Heart right ventricle (tissue), 16 donors: Measurements from ENCODE around the gene TH. TPM values are rescaled to one million over a fixed set of nuclear protein-coding genes. Genes with fewer than 3 reads are reported as not detected.

Experiments used
- ATAC-seq, 8 donors: fragments of 200-7000 bp; cut with Tn5 transposase; one replicate each; pipeline ENCODE4 v1.9.1; 2020; ENCODE audit warnings: mild to moderate bottlenecking in 8 of 8, moderate library complexity in 8 of 8, moderate number of reproducible peaks in 1 of 8
- DNase-seq, 2 donors: peaks; one replicate each; pipeline ENCODE4 v3.0.0-alpha.2; 2020
- H3K27ac ChIP-seq, 10 donors: fragments of 200-600 bp; sonication (generic) in 2 of 10; one replicate each; pipeline versions ENCODE4 v1.5.0 to v1.8.0; 2020 to 2022; ENCODE audit warnings: mild to moderate bottlenecking in 3 of 10
- H3K27me3 ChIP-seq, 7 donors: fragments of 200-600 bp; one replicate each; pipeline ENCODE4 v1.8.0; 2021 to 2022; ENCODE audit warnings: mild to moderate bottlenecking in 2 of 7
- H3K36me3 ChIP-seq, 9 donors: fragments of 200-600 bp; sonication (generic) in 1 of 9; one replicate each; pipeline versions ENCODE4 v1.5.0 to v1.8.0; 2020 to 2022; ENCODE audit warnings: mild to moderate bottlenecking in 2 of 9
- H3K4me1 ChIP-seq, 9 donors: fragments of 200-600 bp; sonication (generic) in 1 of 9; one replicate each; pipeline versions ENCODE4 v1.5.0 to v1.8.0; 2020 to 2022; ENCODE audit warnings: mild to moderate bottlenecking in 4 of 9
- H3K4me3 ChIP-seq, 10 donors: fragments of 200-600 bp; sonication (generic) in 2 of 10; one replicate each; pipeline versions ENCODE4 v1.5.0 to v1.8.0; 2020 to 2022; ENCODE audit warnings: mild to moderate bottlenecking in 7 of 10, moderate library complexity in 2 of 10
- H3K9me3 ChIP-seq, 11 donors: fragments of 200-600 bp in 10 of 11; sonication (generic) in 2 of 11; one replicate each; pipeline versions ENCODE4 v1.5.0 to v1.8.0; 2013 to 2022; ENCODE audit warnings: mild to moderate bottlenecking in 2 of 11, control low read depth in 1 of 11, moderate library complexity in 1 of 11
- WGBS, 2 donors: extraction: QIAGEN DNeasy Blood & Tissue Kit; methylation state at CpG; one replicate each; pipeline ENCODE4 v1.1.7; 2013; ENCODE audit warnings: inconsistent platforms in 1 of 2; 5-methylcytosine and 5-hydroxymethylcytosine counted together
- intact Hi-C, 10 donors: fragments of 100-400 bp; cut with DNase I; formaldehyde crosslinking; loops; one replicate each; pipeline versions ENCODE4 v1.11.1 to v1.14.2; 2022
- polyA plus RNA-seq, 2 donors: library from polyadenylated mRNA; stranded (reverse); fragments of 200-250 nt; gene quantifications; one replicate each; pipeline ENCODE4 v1.2.3, GENCODE V29; 2013
- total RNA-seq, 10 donors: library from RNA; stranded (reverse); fragmentation: NEBNext Ultra II Directional in 3 of 10; extraction: Animal tissue kit (Norgen Biotek cat#: 25700) in 3 of 10; gene quantifications; one replicate each; pipeline versions ENCODE4 v1.2.1 to v1.2.4, GENCODE V29; 2021 to 2023
- TF ChIP-seq, protein P1 (sequence below), 9 donors: fragments of 200-600 bp; sonication (generic) in 2 of 9; IDR thresholded peaks; one replicate each; pipeline versions ENCODE4 v1.5.0 to v1.8.0; 2021 to 2022; ENCODE audit warnings: antibody characterized with exemption in 9 of 9, mild to moderate bottlenecking in 5 of 9, moderate library complexity in 1 of 9
- donor health status: Arrhythmogenic right ventricular cardiomyopathy.
- donor health status: ischemic (EF 13 %, LVEDD 7.1; RV severe dilation, severe dysfunction).
- donor health status: healthy with polysubstance abuse.
- donor health status: DM: no; HTN: yes; CAD: no.
- donor health status: DM: no; HTN: no; CAD: no.
- donor health status: ischemic (EF 25% LVEDD 6.9; RV normal size, moderate dysfunction).
- donor health status: ischemic (EF 25% LVEDD 5.7; RV mildly dilated, moderate dysfunction).
- donor health status: healthy.
- donor health status: DM: yes; HTN: yes; CAD: no.
- donor health status: Ischemic cardiomyopathy.
- donor health status: ischemic (EF 35%, LVEDD 5.7; RV mildly dilated, moderate dysfunction).
- donor health status: nonischemic (EF 11% LVEDD 7.7; RV severe dilation, severe dysfunction).
- donor health status: DM: yes; HTN: yes; CAD: no.
- donor health status: PGD.
- donor health status: ischemic (EF 29% LVEDD 5.4; RV normal size, mild dysfunction).
- donor health status: nonischemic (EF 23%, LVEDD 6.1; RV moderate dilation, normal function).

TH gene
- total and polyA plus RNA-seq, 12 donors, result 0.14 to 0.15 TPM; not detected in 10

DNA sequence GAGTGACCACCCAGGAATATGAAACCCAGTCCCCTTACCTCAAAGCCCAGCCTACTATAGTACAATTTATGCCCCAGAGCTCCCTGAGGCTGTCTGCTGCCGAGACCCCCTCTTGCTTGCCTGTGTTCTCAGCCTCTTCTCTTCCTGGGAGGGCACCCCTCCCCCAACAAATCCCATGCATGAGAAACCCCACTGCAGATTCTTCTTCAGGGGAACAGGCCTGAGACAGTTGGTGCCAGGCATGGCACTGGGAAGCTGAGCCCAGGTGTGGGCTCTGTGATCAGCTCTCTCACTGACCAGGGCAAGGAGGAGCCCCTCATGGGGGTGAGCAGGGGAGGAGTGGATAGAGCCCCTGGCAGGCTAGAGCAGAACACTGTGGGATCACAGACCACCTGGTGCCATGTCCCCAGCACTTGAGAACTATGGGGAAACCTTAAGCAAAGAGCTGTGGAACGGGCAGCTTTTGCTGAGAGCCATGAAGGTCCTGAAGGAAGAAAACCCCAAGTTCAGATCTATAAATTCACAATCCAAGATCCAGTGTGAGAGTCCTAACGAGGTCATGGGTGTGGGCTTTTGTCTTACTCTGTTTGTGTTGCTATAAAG, 46.5 kb upstream of the TH start:
- intact Hi-C loops, result no loop called here
- H3K27ac ChIP-seq, result no peak overlapping the region
- H3K9me3 ChIP-seq, result no peaks in the 10 kb centered on the region
- peaks cover 0 to under 1% (median 0%) of the 10 kb centered on the region in 9 donors for H3K4me1 ChIP-seq
- peaks cover 0 to 29% (median 9%) of the 10 kb centered on the region in 7 donors for H3K27me3 ChIP-seq
- no peak for ATAC-seq
- TF ChIP-seq, protein P1, sequence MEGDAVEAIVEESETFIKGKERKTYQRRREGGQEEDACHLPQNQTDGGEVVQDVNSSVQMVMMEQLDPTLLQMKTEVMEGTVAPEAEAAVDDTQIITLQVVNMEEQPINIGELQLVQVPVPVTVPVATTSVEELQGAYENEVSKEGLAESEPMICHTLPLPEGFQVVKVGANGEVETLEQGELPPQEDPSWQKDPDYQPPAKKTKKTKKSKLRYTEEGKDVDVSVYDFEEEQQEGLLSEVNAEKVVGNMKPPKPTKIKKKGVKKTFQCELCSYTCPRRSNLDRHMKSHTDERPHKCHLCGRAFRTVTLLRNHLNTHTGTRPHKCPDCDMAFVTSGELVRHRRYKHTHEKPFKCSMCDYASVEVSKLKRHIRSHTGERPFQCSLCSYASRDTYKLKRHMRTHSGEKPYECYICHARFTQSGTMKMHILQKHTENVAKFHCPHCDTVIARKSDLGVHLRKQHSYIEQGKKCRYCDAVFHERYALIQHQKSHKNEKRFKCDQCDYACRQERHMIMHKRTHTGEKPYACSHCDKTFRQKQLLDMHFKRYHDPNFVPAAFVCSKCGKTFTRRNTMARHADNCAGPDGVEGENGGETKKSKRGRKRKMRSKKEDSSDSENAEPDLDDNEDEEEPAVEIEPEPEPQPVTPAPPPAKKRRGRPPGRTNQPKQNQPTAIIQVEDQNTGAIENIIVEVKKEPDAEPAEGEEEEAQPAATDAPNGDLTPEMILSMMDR (IDR thresholded peaks at IDR 0.05), result no peak
- WGBS, 2 donors, result 65 to 70% methylated on average over 3 of the region's 3 CpGs
- no peak for DNase-seq
- H3K36me3 ChIP-seq, result no peaks in the 10 kb centered on the region
- no peak overlapping the region for H3K4me3 ChIP-seq

DNA sequence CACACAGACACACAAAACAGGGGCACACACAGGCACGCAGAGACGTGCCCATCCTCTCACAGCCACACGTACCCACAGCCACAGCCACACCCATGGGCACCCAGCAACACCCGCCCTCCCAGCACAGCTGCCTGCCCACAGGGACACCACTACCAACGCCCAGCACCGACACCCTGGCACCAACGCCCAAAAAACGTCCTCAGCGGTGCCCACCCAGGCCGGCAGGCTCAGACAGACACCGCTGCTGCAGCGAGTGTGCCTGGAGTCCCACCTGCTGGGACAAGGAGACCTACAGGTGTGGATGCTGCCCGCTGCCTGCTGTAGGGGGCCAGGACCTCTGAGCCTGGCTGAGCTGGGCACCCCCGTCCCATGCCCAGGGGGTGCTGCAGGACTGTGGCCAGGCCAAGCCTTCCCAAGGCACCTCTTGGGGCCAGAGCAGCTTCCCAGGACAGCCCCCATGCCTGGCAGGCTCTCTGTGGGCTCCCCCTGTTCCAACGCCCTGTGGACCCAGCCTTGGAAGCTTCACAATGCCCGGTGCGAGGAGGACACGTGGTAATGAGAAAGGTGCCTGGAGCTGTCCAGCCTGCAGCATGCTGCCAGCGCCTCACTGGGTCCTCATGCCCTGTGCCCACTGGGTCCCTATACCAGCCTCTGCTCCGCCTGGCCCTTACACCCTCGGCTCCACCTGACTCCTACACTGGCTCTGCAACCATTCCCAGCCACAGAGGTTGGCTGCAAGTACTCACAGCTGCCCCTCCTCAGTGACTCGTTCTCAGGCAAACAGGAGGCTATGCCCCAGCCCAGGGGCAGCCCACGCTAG, 45.8 kb upstream of the TH start:
- peaks cover 0 to 29% (median 9%) of the 10 kb centered on the region in 7 donors for H3K27me3 ChIP-seq
- 66 to 70% methylated on average over 23 of the region's 23 CpGs for WGBS, 2 donors
- DNase-seq, result no peak

DNA sequence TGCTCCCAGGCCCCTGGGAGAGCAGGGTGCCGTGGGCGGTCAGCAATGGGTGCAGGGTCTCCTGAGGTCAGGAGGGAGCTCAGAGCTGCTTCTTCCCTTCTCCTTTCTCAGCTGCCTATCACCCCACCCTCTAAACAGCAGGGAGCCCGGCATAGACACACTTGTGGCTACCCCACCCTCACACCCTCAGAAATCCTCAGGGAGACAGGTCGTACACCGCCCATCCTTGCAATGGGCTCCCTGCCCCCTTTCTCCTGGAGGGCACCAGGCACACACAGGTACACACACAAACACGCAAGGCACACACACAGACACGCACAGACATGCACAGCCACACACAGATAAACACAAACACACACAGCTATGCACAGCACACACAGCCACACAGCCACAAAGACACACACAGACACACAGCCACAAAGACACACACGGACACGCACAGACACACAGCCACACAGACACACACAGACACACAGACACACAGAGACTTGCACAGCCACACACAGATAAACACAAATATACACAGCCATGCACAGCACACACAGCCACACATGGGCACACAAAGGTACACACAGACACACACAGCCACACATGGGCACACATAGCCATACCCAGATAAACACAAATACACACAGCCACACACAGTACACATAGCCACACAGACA, 44.9 kb upstream of the TH start:
- intact Hi-C loops, result no loop called here
- Histone ChIP-seq H3K4me3 (no peak overlapping the region), H3K27me3 (peaks cover 0 to 29% (median 9%) of the 10 kb centered on the region in 7 donors), H3K9me3 (no peaks in the 10 kb centered on the region), H3K4me1 (peaks cover 0 to 4% (median 0%) of the 10 kb centered on the region in 9 donors), H3K27ac (no peak overlapping the region), H3K36me3 (no peaks in the 10 kb centered on the region)
- DNase-seq, result no peak
- WGBS, 2 donors, result 82 to 83% methylated on average over 9 of the region's 9 CpGs
- TF ChIP-seq, protein P1 (IDR thresholded peaks at IDR 0.05), result no peak
- no peak for ATAC-seq

More for the DNA sequence above, 45.8 kb upstream of the TH start:
- no peak for ATAC-seq
- no peak overlapping the region for H3K27ac ChIP-seq
- H3K4me3 ChIP-seq, result no peak overlapping the region
- TF ChIP-seq, protein P1 (IDR thresholded peaks at IDR 0.05), result no peak
- no peaks in the 10 kb centered on the region for H3K36me3 ChIP-seq
- intact Hi-C loops, result no loop called here
- H3K9me3 ChIP-seq, result no peaks in the 10 kb centered on the region
- H3K4me1 ChIP-seq, result peaks cover 0 to 4% (median 0%) of the 10 kb centered on the region in 9 donors
